Measurements from ENCODE around the gene NIBAN1. TPM values are rescaled to one million over a fixed set of nuclear protein-coding genes. Genes with fewer than 3 reads are reported as not detected.

Gene NIBAN1
- total and polyA plus RNA-seq, 2 of the 8 experiments (the other 6 are each of a cell fraction or from before 2014, with no cell fraction given) = 5.7 to 15.2 TPM

- no peak overlapping the region for H3K4ac ChIP-seq (replicated peaks; ENCODE audit: insufficient read length, low read depth, low read length)
- no peak overlapping the region for H3K9ac ChIP-seq (replicated peaks in 1 of 4; ENCODE audit: extremely low read depth in 1 of 4, low read depth in 3 of 4, low read length in 3 of 4)
- H3K79me2 ChIP-seq (ENCODE audit: control insufficient read depth in 1 of 2, insufficient read depth in 2 of 2, low read length in 2 of 2) = peaks cover 0 to 5% of the 10 kb centered on the region in 2 experiments; a peak in 1 of 4 replicates
- peaks cover 0 to 1% (median 0%) of the 10 kb centered on the region in 4 experiments; a peak in 1 of 7 replicates for H3K27me3 ChIP-seq (replicated peaks in 1 of 4; ENCODE audit: control insufficient read depth in 3 of 4, extremely low read depth in 1 of 4, insufficient read depth in 3 of 4, low read length in 3 of 4)
- no peak overlapping the region for H4K91ac ChIP-seq (replicated peaks; ENCODE audit: insufficient read length, low read length)
- H3K23me2 ChIP-seq (ENCODE audit: low read depth, low read length) = no peaks in the 10 kb centered on the region
- no peak overlapping the region for H2AFZ ChIP-seq (ENCODE audit: low read length)
- H3K18ac ChIP-seq (ENCODE audit: extremely low read depth, low read length) = no peak overlapping the region
- ChIA-PET POLR2A (ENCODE audit: partially characterized antibody) (interaction anchor here (2.0 kb wide), 1 partner anchor 9 kb away, joined by 6 read pairs; no protein-coding TSS in a partner anchor), CTCF (ENCODE audit: partially characterized antibody) (interaction anchor here (0.9 to 2.3 kb wide), 4 partner anchors 9 to 204 kb away, joined by 3 to 8 read pairs (median 3); no protein-coding TSS in a partner anchor)
- no peak overlapping the region for H3K27ac ChIP-seq (ENCODE audit: low read depth, low read length)
- peaks cover 0 to 2% (median 0%) of the 10 kb centered on the region in 4 experiments; a peak in 1 of 7 replicates for H3K4me1 ChIP-seq (replicated peaks in 1 of 4; ENCODE audit: control insufficient read depth in 3 of 4, insufficient read depth in 4 of 4, low read length in 3 of 4)
- no peak overlapping the region for H2BK12ac ChIP-seq (ENCODE audit: low read depth, low read length)
- H4K5ac ChIP-seq (ENCODE audit: insufficient read length, low read depth, low read length) = no peak overlapping the region
- DNase-seq (ENCODE audit: low read depth in 1 of 2, low spot score in 2 of 2) (no peak), FAIRE-seq (no peak)
- H3K14ac ChIP-seq (ENCODE audit: insufficient read length) = no peak overlapping the region
- H3K23ac ChIP-seq (ENCODE audit: insufficient read length) = no peak overlapping the region
- H3K4me3 ChIP-seq (ENCODE audit: extremely low read depth in 1 of 4, insufficient read depth in 2 of 4, low read depth in 3 of 4, low read length in 4 of 4) = no peak overlapping the region
- no peak overlapping the region for H2BK15ac ChIP-seq (ENCODE audit: low read length)
- H2AK5ac ChIP-seq (ENCODE audit: low read depth, low read length) = no peak overlapping the region
- WGBS, 2 experiments (ENCODE audit: extremely low coverage in 1 of 2, insufficient coverage in 1 of 2, insufficient read length in 1 of 2, insufficient replicate concordance in 2 of 2, low coverage in 1 of 2, low lambda C conversion rate in 2 of 2, missing lambda C conversion rate in 1 of 2) = 94% methylated on average over 2 of the region's 2 CpGs; no CpG with 5 or more reads in 1 of the 2 experiments
- no peak overlapping the region for H2BK5ac ChIP-seq (ENCODE audit: low read depth, low read length)
- H4K8ac ChIP-seq (ENCODE audit: extremely low read depth, insufficient read depth, low read length) = no peak overlapping the region
- no peaks in the 10 kb centered on the region for H4K20me1 ChIP-seq (replicated peaks in 1 of 2; ENCODE audit: control insufficient read depth in 1 of 2, insufficient read depth in 2 of 2, low read length in 2 of 2)
- H3K56ac ChIP-seq (replicated peaks; ENCODE audit: insufficient read length, low read depth, low read length) = no peak overlapping the region
- H3K9me3 ChIP-seq (ENCODE audit: insufficient read depth in 2 of 2, low read depth in 1 of 2, low read length in 1 of 2) = no peaks in the 10 kb centered on the region
- H3K36me3 ChIP-seq (ENCODE audit: control insufficient read depth in 2 of 4, insufficient read depth in 4 of 4, low read length in 3 of 4) = no peaks in the 10 kb centered on the region
- no peak overlapping the region for H3K4me2 ChIP-seq (ENCODE audit: insufficient read depth in 1 of 2, low read depth in 2 of 2, low read length in 2 of 2)
- no peak overlapping the region for H2BK20ac ChIP-seq (ENCODE audit: low read length)
- H2BK120ac ChIP-seq (replicated peaks; ENCODE audit: low read depth, low read length) = no peak overlapping the region
- no peaks in the 10 kb centered on the region; the same call in 1 of the 2 replicates for H3K79me1 ChIP-seq (ENCODE audit: low read depth, low read length)
- no peak for TF ChIP-seq KDM1A (IDR thresholded peaks at IDR 0.05; ENCODE audit: borderline replicate concordance, low read length)
- TF ChIP-seq GTF2F1 (IDR thresholded peaks at IDR 0.05; ENCODE audit: borderline replicate concordance, low read depth, low read length) = no peak
Observed at GRCh38 chr1:184966989-184967388, 7.3 kb downstream of the NIBAN1 start.
